K562 (cell line): Measurements from ENCODE around the gene KRT72. TPM values are rescaled to one million over a fixed set of nuclear protein-coding genes. Genes with fewer than 3 reads are reported as not detected.

Experiments used
- ATAC-seq: fragments of 200-7000 bp; cut with Tn5 transposase; 3 replicates; pipeline ENCODE4 v1.9.1; 2020; ENCODE audit warnings: moderate library complexity
- BruUV-seq: library from RNA; stranded (reverse); fragments of 400-500 nt; replicated peaks from 2 replicates; lab custom pipeline; 2021; lab: Mats Ljungman, UMichigan
- CTCF ChIA-PET: fragments of 300-600 bp; formaldehyde crosslinking; extraction: SDS; loops from one replicate; lab custom pipeline; 2021; ENCODE audit warnings: low intra/inter-chr PET ratio; lab: Yijun Ruan, JAX
- POLR2A ChIA-PET: fragments of 300-600, 350-650 bp; sonication (Branson Sonifier 250); formaldehyde crosslinking; extraction: SDS; loops from one replicate; lab custom pipeline; 2021; ENCODE audit warnings: antibody characterized with exemption, inconsistent platforms; lab: Yijun Ruan, JAX
- DNase-seq, 4 experiments: peaks; one replicate each; pipeline versions ENCODE4 v3.0.0 to v3.0.0-alpha.2; 2011 to 2018; ENCODE audit warnings: low spot score in 3 of 4, mixed read lengths in 3 of 4; ENCODE audit errors: extremely low read depth in 1 of 4
- FAIRE-seq: peaks from 2 replicates; lab custom pipeline; 2011; peaks lifted over from hg19 to GRCh38; lab: Jason Lieb, UNC
- H2AFZ ChIP-seq: 2 replicates; pipeline ENCODE4 v1.6.0; 2011; ENCODE audit warnings: low read depth, low read length, control low read depth, inconsistent platforms
- H3K27ac ChIP-seq: fragments of 200-600 bp; 3 replicates; pipeline ENCODE4 v1.8.0; 2011; ENCODE audit warnings: low read depth, mild to moderate bottlenecking, control low read depth, inconsistent platforms, low read length, moderate library complexity, mixed read lengths; ENCODE audit errors: extremely low read depth
- H3K27me3 ChIP-seq, 2 experiments: fragments of 300-600 bp in 1 of 2; 2 replicates in 1 of 2; 3 replicates in 1 of 2; pipeline versions ENCODE4 v1.6.0 to v1.8.0; 2011; ENCODE audit warnings: inconsistent platforms in 2 of 2, low read length in 2 of 2, mild to moderate bottlenecking in 1 of 2, mixed read lengths in 1 of 2, moderate library complexity in 1 of 2; ENCODE audit not compliant: control insufficient read depth in 2 of 2, insufficient read depth in 2 of 2
- H3K36me3 ChIP-seq: fragments of 300-600 bp; 3 replicates; pipeline ENCODE4 v1.8.0; 2011; ENCODE audit warnings: mild to moderate bottlenecking, low read length, inconsistent platforms; ENCODE audit not compliant: control insufficient read depth, insufficient read depth
- H3K4me1 ChIP-seq, 2 experiments: fragments of 200-600 bp in 1 of 2; replicated peaks in 1 of 2; 2 replicates in 1 of 2; 3 replicates in 1 of 2; pipeline versions ENCODE4 v1.5.1 to v1.8.0; 2011; ENCODE audit warnings: inconsistent platforms in 2 of 2, low read length in 2 of 2, mild to moderate bottlenecking in 1 of 2, mixed read lengths in 1 of 2, moderate library complexity in 1 of 2; ENCODE audit not compliant: control insufficient read depth in 2 of 2, insufficient read depth in 2 of 2
- H3K4me2 ChIP-seq: 2 replicates; pipeline ENCODE4 v1.6.1; 2011; ENCODE audit warnings: low read length, control low read depth, inconsistent platforms, mixed read lengths; ENCODE audit not compliant: insufficient read depth
- H3K4me3 ChIP-seq: fragments of 200-600 bp; sonication (generic), shearing (Covaris generic); 2 replicates; pipeline ENCODE4 v1.5.1; 2016; ENCODE audit warnings: control low read depth, inconsistent platforms
- H3K79me2 ChIP-seq: fragments of 200-600 bp; 3 replicates; pipeline ENCODE4 v1.8.0; 2011; ENCODE audit warnings: low read length, inconsistent platforms; ENCODE audit not compliant: control insufficient read depth, insufficient read depth
- H3K9ac ChIP-seq, 2 experiments: 2 replicates each; pipeline versions ENCODE4 v1.6.0 to v1.6.1; 2011; ENCODE audit warnings: low read depth in 2 of 2, low read length in 2 of 2, control low read depth in 1 of 2, inconsistent platforms in 1 of 2, mild to moderate bottlenecking in 1 of 2, mixed read lengths in 1 of 2; ENCODE audit not compliant: insufficient read depth in 1 of 2
- H3K9me1 ChIP-seq: one replicate; pipeline ENCODE4 v1.6.0; 2011; ENCODE audit warnings: inconsistent platforms, mild to moderate bottlenecking, low read length, moderate library complexity; ENCODE audit not compliant: control insufficient read depth, insufficient read depth
- H3K9me3 ChIP-seq: replicated peaks from 2 replicates; pipeline ENCODE4 v1.5.1; 2011; ENCODE audit warnings: low read depth, low read length, inconsistent platforms; ENCODE audit not compliant: control insufficient read depth, insufficient read depth
- H4K20me1 ChIP-seq: replicated peaks from 2 replicates; pipeline ENCODE4 v1.6.1; 2011; ENCODE audit warnings: low read length, inconsistent platforms, mixed read lengths; ENCODE audit not compliant: control insufficient read depth, insufficient read depth
- DPF2 ChIP-seq: fragments of 450-650 bp; IDR thresholded peaks from 2 replicates; pipeline ENCODE4 v1.6.1; 2016
- ETV1 ChIP-seq: fragments of 450-650 bp; conservative IDR thresholded peaks from 2 replicates; pipeline ENCODE4 v1.6.1; 2016; ENCODE audit warnings: missing genetic modification characterization, control low read depth, low read depth, missing compliant biosample characterization
- MTA1 ChIP-seq: fragments of 450-650 bp; IDR thresholded peaks from 2 replicates; pipeline ENCODE4 v1.6.1; 2017; ENCODE audit warnings: borderline replicate concordance
- NCOA2 ChIP-seq, 2 experiments: fragments of 450-650 bp; IDR thresholded peaks; 2 replicates each; pipeline ENCODE4 v1.6.1; 2018; ENCODE audit warnings: mild to moderate bottlenecking in 2 of 2, moderate library complexity in 1 of 2; ENCODE audit not compliant: partially characterized antibody in 2 of 2
- NR2C1 ChIP-seq, 2 experiments: fragments of 450-650 bp; IDR thresholded peaks; 2 replicates each; pipeline ENCODE4 v1.6.1; 2017; ENCODE audit warnings: mild to moderate bottlenecking in 2 of 2, antibody characterized with exemption in 1 of 2, inconsistent platforms in 1 of 2, missing compliant biosample characterization in 1 of 2, missing genetic modification characterization in 1 of 2
- SIN3A ChIP-seq, 2 experiments: fragments of 150-350 bp in 1 of 2; IDR thresholded peaks; 2 replicates each; pipeline ENCODE4 v1.6.1; 2011 to 2016; ENCODE audit warnings: borderline replicate concordance in 2 of 2, low read depth in 2 of 2, low read length in 2 of 2, mild to moderate bottlenecking in 2 of 2, moderate library complexity in 2 of 2; ENCODE audit not compliant: control insufficient read depth in 1 of 2
- SRSF9 ChIP-seq: fragments of 200-400 bp; formaldehyde crosslinking; IDR thresholded peaks from 2 replicates; pipeline ENCODE4 v1.6.1; 2017; ENCODE audit warnings: low read depth, low read length, borderline replicate concordance
- STAT5B ChIP-seq: fragments of 250-450 bp; sonication (Bioruptor Pico); IDR thresholded peaks from 2 replicates; pipeline ENCODE4 v1.8.0; 2021; ENCODE audit warnings: mild to moderate bottlenecking, inconsistent platforms
- WGBS: fragments of 100-300 bp; shearing (Covaris generic); methylation state at CpG from one replicate; pipeline ENCODE4 v1.1.6; 2016; ENCODE audit warnings: low coverage, mixed read lengths; ENCODE audit not compliant: insufficient coverage; ENCODE audit errors: missing lambda C conversion rate; 5-methylcytosine and 5-hydroxymethylcytosine counted together
- in situ Hi-C: fragments of 300-500 bp; cut with MboI; formaldehyde crosslinking; loops from 4 replicates; pipeline ENCODE4 v1.15.0; 2018; ENCODE audit warnings: inconsistent platforms, mixed read lengths
- intact Hi-C: fragments of 100-400 bp; cut with micrococcal nuclease; formaldehyde crosslinking; loops from 2 replicates; pipeline ENCODE4 v1.14.2; 2022
- polyA plus RNA-seq, 8 experiments: library from polyadenylated mRNA; depleted of rRNA in 4 of 8; stranded (reverse) in 5 of 8; unstranded in 3 of 8; fragments of >200 nt; fragmentation: Nextera tagmentation in 2 of 8; fragmentation: Illumina TruSeq in 1 of 8; extraction: Ambion mirVana in 2 of 8; extraction: Trizol in 1 of 8; gene quantifications; 2 replicates each; pipeline versions ENCODE4 v1.2.1 to v1.2.3, GENCODE V29; 2011 to 2014; ENCODE audit warnings: inconsistent platforms in 1 of 8, missing spikeins in 1 of 8
- total RNA-seq, 7 experiments: library from RNA; depleted of rRNA in 6 of 7; stranded (reverse); fragments of >200 nt in 6 of 7; fragmentation: Illumina TruSeq in 2 of 7; extraction: Trizol in 2 of 7; gene quantifications; 2 replicates each; pipeline versions ENCODE4 v1.2.1 to v1.2.3, GENCODE V29; 2011 to 2021; ENCODE audit warnings: low replicate concordance in 1 of 7
- TF ChIP-seq, protein P1 (sequence below): fragments of 250-450 bp; sonication (Bioruptor Pico); IDR thresholded peaks from 2 replicates; pipeline ENCODE4 v1.4.0; 2020; ENCODE audit warnings: mild to moderate bottlenecking, moderate library complexity, borderline replicate concordance
- TF ChIP-seq, protein P2 (sequence below), 3 experiments: IDR thresholded peaks in 2 of 3; conservative IDR thresholded peaks in 1 of 3; 2 replicates each; pipeline ENCODE4 v1.5.1; 2011 to 2012; ENCODE audit warnings: low read length in 3 of 3, mild to moderate bottlenecking in 3 of 3, control low read depth in 2 of 3, improper control_type of control experiment in 1 of 3, inconsistent platforms in 1 of 3, low read depth in 1 of 3, mixed read lengths in 1 of 3, moderate library complexity in 1 of 3; ENCODE audit not compliant: insufficient read depth in 2 of 3

KRT72 gene
- total and polyA plus RNA-seq, 9 of the 15 experiments (the other 6 are each of a cell fraction or from before 2014, with no cell fraction given): not detected

DNA sequence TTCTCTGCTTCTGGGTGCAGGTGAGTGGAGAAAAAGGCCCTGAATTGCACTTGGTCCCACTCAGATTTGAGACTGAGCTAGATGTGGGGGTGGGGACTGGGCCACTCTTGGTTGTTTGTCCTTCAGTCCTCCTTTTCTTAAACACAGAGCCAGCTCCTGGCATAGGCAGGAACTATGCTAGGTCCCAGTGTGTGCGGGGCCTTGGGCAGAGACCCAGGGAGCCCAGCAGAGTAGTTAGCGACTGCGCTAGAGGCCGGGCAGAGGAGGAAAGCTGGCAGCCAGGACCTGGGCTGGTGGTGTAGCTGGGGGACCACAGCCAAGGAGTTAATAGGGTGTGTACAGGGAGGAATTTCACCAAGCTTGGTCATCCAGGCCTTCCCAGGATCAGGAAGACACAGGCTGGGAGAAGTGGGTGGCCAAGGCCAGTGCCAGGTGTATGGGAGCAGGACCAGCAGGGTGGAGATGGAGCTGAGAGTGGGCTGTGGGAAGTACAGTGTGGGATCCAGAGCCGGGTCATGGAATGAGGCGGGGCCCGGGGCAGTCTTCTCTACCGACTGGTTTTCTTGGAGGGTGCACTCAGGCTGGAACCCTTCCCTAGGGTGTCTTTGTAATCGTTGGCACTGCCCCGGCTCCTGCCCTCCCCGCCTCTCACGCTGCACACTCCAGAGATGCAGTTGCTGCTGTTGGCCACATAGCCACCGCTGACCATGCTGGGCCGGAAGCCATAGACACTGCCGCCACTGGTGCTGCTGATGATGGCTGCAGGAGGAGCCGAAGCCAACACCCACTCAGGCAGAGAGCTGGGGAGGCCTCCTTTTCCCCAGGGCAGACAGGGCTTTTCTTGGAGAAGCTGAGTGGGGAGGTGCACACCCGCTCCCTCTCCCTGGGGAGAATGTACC lies 57.0 kb downstream of the KRT72 start:
- ATAC-seq (peak; percentile 76), FAIRE-seq (no peak), DNase-seq (peak; percentile 6 to 25 (median 20))
- ChIA-PET POLR2A (interaction anchor here (0.5 to 1.3 kb wide), 2 partner anchors 9 to 123 kb away, joined by 4 to 7 read pairs; partner anchors contain the start of gene KRT71), CTCF (interaction anchor here (0.6 to 0.7 kb wide), 2 partner anchors 324 to 326 kb away, joined by 3 read pairs; no protein-coding TSS in a partner anchor)
- no peak overlapping the region for H3K4me3 ChIP-seq
- no TSS peak for BruUV-seq
- no peaks in the 10 kb centered on the region for H3K79me2 ChIP-seq
- H3K9ac ChIP-seq: no peak overlapping the region
- no peak overlapping the region for H3K27ac ChIP-seq
- H4K20me1 ChIP-seq: peaks cover 9% of the 10 kb centered on the region; the same call in 1 of the 2 replicates
- WGBS: 2% methylated on average over 17 of the region's 17 CpGs
- no peak overlapping the region for H2AFZ ChIP-seq
- no peak overlapping the region for H3K4me2 ChIP-seq
- intact Hi-C loops: no loop called here
- H3K4me1 ChIP-seq: no peaks in the 10 kb centered on the region
- H3K9me3 ChIP-seq: no peaks in the 10 kb centered on the region
- H3K36me3 ChIP-seq: no peaks in the 10 kb centered on the region
- H3K27me3 ChIP-seq: peaks cover 3 to 44% of the 10 kb centered on the region in 2 experiments; a peak in 2 of 5 replicates
- H3K9me1 ChIP-seq: no peaks in the 10 kb centered on the region
- in situ Hi-C loops: no loop called here
- TF ChIP-seq ETV1 (tag): peak; percentile 42; the same call in 1 of the 2 replicates
- no peak for TF ChIP-seq NR2C1 (IDR thresholded peaks at IDR 0.05)
- TF ChIP-seq NR2C1 (tag; IDR thresholded peaks at IDR 0.05): no peak
- no peak for TF ChIP-seq MTA1
- TF ChIP-seq STAT5B: no peak
- TF ChIP-seq DPF2: no peak
- TF ChIP-seq, protein P1, sequence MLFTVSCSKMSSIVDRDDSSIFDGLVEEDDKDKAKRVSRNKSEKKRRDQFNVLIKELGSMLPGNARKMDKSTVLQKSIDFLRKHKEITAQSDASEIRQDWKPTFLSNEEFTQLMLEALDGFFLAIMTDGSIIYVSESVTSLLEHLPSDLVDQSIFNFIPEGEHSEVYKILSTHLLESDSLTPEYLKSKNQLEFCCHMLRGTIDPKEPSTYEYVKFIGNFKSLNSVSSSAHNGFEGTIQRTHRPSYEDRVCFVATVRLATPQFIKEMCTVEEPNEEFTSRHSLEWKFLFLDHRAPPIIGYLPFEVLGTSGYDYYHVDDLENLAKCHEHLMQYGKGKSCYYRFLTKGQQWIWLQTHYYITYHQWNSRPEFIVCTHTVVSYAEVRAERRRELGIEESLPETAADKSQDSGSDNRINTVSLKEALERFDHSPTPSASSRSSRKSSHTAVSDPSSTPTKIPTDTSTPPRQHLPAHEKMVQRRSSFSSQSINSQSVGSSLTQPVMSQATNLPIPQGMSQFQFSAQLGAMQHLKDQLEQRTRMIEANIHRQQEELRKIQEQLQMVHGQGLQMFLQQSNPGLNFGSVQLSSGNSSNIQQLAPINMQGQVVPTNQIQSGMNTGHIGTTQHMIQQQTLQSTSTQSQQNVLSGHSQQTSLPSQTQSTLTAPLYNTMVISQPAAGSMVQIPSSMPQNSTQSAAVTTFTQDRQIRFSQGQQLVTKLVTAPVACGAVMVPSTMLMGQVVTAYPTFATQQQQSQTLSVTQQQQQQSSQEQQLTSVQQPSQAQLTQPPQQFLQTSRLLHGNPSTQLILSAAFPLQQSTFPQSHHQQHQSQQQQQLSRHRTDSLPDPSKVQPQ: no peak
- TF ChIP-seq, protein P2, sequence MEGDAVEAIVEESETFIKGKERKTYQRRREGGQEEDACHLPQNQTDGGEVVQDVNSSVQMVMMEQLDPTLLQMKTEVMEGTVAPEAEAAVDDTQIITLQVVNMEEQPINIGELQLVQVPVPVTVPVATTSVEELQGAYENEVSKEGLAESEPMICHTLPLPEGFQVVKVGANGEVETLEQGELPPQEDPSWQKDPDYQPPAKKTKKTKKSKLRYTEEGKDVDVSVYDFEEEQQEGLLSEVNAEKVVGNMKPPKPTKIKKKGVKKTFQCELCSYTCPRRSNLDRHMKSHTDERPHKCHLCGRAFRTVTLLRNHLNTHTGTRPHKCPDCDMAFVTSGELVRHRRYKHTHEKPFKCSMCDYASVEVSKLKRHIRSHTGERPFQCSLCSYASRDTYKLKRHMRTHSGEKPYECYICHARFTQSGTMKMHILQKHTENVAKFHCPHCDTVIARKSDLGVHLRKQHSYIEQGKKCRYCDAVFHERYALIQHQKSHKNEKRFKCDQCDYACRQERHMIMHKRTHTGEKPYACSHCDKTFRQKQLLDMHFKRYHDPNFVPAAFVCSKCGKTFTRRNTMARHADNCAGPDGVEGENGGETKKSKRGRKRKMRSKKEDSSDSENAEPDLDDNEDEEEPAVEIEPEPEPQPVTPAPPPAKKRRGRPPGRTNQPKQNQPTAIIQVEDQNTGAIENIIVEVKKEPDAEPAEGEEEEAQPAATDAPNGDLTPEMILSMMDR (IDR thresholded peaks at IDR 0.05 in 2 of 3, conservative IDR thresholded peaks at IDR 0.05 in 1 of 3; ENCODE audit: insufficient read depth in 2 of 3, low read depth in 1 of 3, low read length in 3 of 3): peak in 2 of 3 experiments; percentile 4 to 57; a peak in 3 of 6 replicates
- TF ChIP-seq SRSF9: no peak
- TF ChIP-seq NCOA2 (IDR thresholded peaks at IDR 0.05; ENCODE audit: partially characterized antibody in 2 of 2): no peak
- no peak for TF ChIP-seq SIN3A (IDR thresholded peaks at IDR 0.05; ENCODE audit: borderline replicate concordance in 2 of 2, control insufficient read depth in 1 of 2, low read depth in 2 of 2, low read length in 2 of 2)
